ENCODE data around the gene SALL2. TPM values are rescaled to one million over a fixed set of nuclear protein-coding genes. Genes with fewer than 3 reads are reported as not detected.

Gene SALL2
- total and polyA plus RNA-seq, 2 of the 8 experiments (the other 6 are each of a cell fraction or from before 2014, with no cell fraction given): 310 to 360 TPM

GRCh38 chr14:21534576-21534975 is 8.4 kb upstream of the SALL2 start (continued):
- TF ChIP-seq CBX8 (IDR thresholded peaks at IDR 0.05; ENCODE audit: borderline replicate concordance, low read depth, low read length) (no peak), CHD1 (IDR thresholded peaks at IDR 0.05; ENCODE audit: low read depth, low read length) (no peak), GTF2F1 (IDR thresholded peaks at IDR 0.05; ENCODE audit: borderline replicate concordance, low read depth, low read length) (no peak), FOSL1 (IDR thresholded peaks at IDR 0.05; ENCODE audit: insufficient read depth, low read depth, low read length) (no peak), POLR2A (IDR thresholded peaks at IDR 0.05; ENCODE audit: control extremely low read depth in 1 of 2, low read depth in 2 of 2, low read length in 2 of 2) (peak; percentile 74 to 88), SP4 (IDR thresholded peaks at IDR 0.05; ENCODE audit: low read length) (peak; percentile 34; the same call in 1 of the 2 replicates), TAF1 (IDR thresholded peaks at IDR 0.05; ENCODE audit: low read depth, low read length) (peak; percentile 72), CBX5 (IDR thresholded peaks at IDR 0.05; ENCODE audit: low read depth, low read length) (no peak), JUN (IDR thresholded peaks at IDR 0.05; ENCODE audit: low read depth, low read length) (no peak), BCL11A (IDR thresholded peaks at IDR 0.05; ENCODE audit: low read depth in 2 of 2, low read length in 2 of 2) (no peak), CEBPB (IDR thresholded peaks at IDR 0.05; ENCODE audit: low read depth, low read length) (peak; percentile 96), PHF8 (conservative IDR thresholded peaks at IDR 0.05; ENCODE audit: low read depth, low read length) (no peak), TEAD4 (IDR thresholded peaks at IDR 0.05; ENCODE audit: low read depth, low read length) (no peak), SP2 (IDR thresholded peaks at IDR 0.05; ENCODE audit: low read length) (no peak), SAP30 (IDR thresholded peaks at IDR 0.05; ENCODE audit: insufficient read depth, insufficient replicate concordance, low read length) (no peak), JUND (IDR thresholded peaks at IDR 0.05; ENCODE audit: low read length) (0 out of 2 replicates have a peak, but pooled peaks have one; percentile 20), BRCA1 (IDR thresholded peaks at IDR 0.05; ENCODE audit: low read depth, low read length) (no peak), BACH1 (IDR thresholded peaks at IDR 0.05; ENCODE audit: low read length) (no peak), RAD21 (IDR thresholded peaks at IDR 0.05 in 1 of 2, conservative IDR thresholded peaks at IDR 0.05 in 1 of 2; ENCODE audit: low read depth in 2 of 2, low read length in 2 of 2) (no peak), RBBP5 (IDR thresholded peaks at IDR 0.05; ENCODE audit: borderline replicate concordance, low read depth, low read length) (no peak), RFX5 (IDR thresholded peaks at IDR 0.05; ENCODE audit: borderline replicate concordance, low read depth, low read length) (no peak), TAF7 (optimal IDR thresholded peaks at IDR 0.05; ENCODE audit: borderline replicate concordance, low read depth, low read length) (peak; percentile 34), NRF1 (IDR thresholded peaks at IDR 0.05; ENCODE audit: low read depth, low read length) (no peak), GABPA (IDR thresholded peaks at IDR 0.05; ENCODE audit: borderline replicate concordance, insufficient read depth, low read length) (no peak)
- TF ChIP-seq, protein P1, sequence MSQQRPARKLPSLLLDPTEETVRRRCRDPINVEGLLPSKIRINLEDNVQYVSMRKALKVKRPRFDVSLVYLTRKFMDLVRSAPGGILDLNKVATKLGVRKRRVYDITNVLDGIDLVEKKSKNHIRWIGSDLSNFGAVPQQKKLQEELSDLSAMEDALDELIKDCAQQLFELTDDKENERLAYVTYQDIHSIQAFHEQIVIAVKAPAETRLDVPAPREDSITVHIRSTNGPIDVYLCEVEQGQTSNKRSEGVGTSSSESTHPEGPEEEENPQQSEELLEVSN (IDR thresholded peaks at IDR 0.05): no peak
- TF ChIP-seq, protein P2, sequence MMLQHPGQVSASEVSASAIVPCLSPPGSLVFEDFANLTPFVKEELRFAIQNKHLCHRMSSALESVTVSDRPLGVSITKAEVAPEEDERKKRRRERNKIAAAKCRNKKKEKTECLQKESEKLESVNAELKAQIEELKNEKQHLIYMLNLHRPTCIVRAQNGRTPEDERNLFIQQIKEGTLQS (IDR thresholded peaks at IDR 0.05; ENCODE audit: insufficient read depth, low read depth, low read length): no peak
